GM19467 (cell line): Measurements from ENCODE around the gene WDR59.
"Not testable (repeated sequence)": the region's sequence is repeated elsewhere in the genome, so short reads cannot be mapped to it uniquely, and the experiment has no call there.

Experiments used
- ATAC-seq: cut with Tn5 transposase; IDR thresholded peaks from one replicate; pipeline ENCODE4 v1.9.1; 2021; ENCODE audit warnings: mild to moderate bottlenecking, moderate library complexity; ENCODE audit not compliant: unreplicated experiment

Gene WDR59, protein sequence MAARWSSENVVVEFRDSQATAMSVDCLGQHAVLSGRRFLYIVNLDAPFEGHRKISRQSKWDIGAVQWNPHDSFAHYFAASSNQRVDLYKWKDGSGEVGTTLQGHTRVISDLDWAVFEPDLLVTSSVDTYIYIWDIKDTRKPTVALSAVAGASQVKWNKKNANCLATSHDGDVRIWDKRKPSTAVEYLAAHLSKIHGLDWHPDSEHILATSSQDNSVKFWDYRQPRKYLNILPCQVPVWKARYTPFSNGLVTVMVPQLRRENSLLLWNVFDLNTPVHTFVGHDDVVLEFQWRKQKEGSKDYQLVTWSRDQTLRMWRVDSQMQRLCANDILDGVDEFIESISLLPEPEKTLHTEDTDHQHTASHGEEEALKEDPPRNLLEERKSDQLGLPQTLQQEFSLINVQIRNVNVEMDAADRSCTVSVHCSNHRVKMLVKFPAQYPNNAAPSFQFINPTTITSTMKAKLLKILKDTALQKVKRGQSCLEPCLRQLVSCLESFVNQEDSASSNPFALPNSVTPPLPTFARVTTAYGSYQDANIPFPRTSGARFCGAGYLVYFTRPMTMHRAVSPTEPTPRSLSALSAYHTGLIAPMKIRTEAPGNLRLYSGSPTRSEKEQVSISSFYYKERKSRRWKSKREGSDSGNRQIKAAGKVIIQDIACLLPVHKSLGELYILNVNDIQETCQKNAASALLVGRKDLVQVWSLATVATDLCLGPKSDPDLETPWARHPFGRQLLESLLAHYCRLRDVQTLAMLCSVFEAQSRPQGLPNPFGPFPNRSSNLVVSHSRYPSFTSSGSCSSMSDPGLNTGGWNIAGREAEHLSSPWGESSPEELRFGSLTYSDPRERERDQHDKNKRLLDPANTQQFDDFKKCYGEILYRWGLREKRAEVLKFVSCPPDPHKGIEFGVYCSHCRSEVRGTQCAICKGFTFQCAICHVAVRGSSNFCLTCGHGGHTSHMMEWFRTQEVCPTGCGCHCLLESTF

GRCh38 chr16:74984529-74985296, at the start of gene WDR59:
TSS of gene WDR59 (minus strand) at chr16:74985123. CDS start at chr16:74985017, 106 bp downstream.
- peak; percentile 100 for ATAC-seq

DNA sequence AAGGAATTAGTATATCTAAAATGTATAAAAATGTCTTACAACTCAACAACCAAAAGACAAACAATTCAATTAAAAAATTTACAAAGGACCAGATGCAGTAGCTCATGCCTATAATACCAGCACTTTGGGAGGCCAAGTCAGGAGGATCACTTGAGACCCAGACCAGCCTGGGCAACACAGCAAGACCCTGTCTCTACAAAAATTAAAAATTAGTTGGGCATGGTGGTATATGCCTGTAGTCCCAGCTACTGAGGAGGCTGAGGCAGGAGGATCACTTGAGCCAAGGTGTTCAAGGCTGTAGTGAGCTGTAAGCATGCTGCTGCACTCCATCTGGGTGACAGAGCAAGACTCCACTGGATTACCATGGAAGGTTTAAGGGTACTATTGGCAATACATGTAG, 47.7 kb upstream of the WDR59 start:
- ATAC-seq, result no peak

GRCh38 chr16:75029854-75030253, 44.9 kb upstream of the WDR59 start:
- ATAC-seq, result no peak

GRCh38 chr16:75028544-75029135, 43.7 kb upstream of the WDR59 start:
- ATAC-seq, result no peak

GRCh38 chr16:75027520-75028300, 42.8 kb upstream of the WDR59 start:
- ATAC-seq, result no peak

GRCh38 chr16:75026892-75027391, 42.0 kb upstream of the WDR59 start:
- ATAC-seq, result no peak

DNA sequence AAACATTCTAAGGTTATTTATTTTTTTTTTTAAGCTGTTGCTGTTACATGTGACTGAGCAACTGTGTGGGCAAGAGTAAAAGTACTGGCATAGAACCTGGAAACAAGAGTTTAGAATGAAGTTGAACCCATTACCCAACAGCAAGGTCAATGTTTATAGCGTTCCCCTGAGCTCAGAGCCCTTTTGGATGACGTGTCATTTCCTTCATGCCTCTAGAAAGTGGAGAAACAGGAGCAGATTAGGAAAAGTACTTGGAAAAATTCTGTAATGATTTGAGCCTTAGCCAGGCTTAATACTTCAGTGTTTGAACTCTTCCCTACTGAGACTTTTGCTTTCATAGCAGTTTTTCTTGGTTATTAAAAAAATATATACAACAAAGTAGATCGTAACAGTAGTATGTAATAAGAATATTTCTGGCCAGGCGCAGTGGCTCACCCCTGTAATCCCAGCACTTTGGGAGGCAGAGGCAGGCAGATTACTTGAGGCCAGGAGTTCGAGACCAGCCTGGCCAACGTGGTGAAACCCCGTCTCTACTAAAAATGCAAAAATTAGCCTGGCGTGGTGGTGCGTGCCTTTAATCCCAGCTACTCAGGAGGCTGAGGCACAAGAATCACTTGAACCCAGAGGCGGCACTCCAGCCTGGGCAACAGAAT, 41.4 kb upstream of the WDR59 start:
- not testable (repeated sequence) for ATAC-seq

GRCh38 chr16:75025761-75026160, 40.8 kb upstream of the WDR59 start:
- no peak for ATAC-seq

DNA sequence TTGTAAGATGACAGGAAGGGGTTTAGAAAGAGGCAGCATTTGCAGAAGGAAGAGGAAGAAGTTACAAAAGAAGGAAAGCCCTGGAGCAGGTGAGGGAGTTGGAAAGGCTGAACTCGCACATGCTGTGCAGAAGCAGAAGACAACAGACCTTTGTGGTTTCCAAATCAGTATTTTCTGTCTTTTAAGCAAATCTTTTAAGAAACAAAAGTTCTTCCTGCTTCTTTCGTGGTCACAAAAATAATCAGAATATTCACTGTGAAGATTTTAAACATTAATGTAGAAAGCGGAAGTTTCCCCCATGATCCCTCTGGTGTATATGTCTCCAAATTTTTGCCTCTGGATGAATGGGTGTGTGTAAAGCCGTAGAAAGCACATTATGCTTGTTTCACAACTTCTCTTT, 39.7 kb upstream of the WDR59 start:
- ATAC-seq, result no peak

- no peak for ATAC-seq
Measured at GRCh38 chr16:75024182-75024581, 39.3 kb upstream of the WDR59 start.

- ATAC-seq, result no peak
Measured at GRCh38 chr16:75023009-75023408, 38.1 kb upstream of the WDR59 start.

DNA sequence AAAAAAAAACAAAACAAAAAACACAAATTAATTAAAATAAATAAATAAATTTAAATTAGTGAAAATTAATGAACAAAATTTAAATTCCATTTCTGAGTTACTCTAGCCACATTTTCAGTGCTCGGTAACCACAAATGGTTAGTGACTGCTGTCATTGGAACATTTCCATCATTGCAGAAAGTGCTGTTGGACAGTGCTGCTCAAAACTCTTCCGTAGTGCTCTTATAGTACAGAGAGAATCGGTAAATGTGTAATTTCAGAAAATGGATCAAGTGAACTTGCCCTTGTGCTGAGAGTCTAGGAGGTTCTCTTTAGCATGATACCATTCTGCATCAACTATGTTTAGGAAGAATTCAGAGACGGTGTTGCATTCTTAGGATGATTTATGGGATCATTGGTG, 37.6 kb upstream of the WDR59 start:
- ATAC-seq, result no peak

GRCh38 chr16:75021410-75021809, 36.5 kb upstream of the WDR59 start:
- no peak for ATAC-seq

DNA sequence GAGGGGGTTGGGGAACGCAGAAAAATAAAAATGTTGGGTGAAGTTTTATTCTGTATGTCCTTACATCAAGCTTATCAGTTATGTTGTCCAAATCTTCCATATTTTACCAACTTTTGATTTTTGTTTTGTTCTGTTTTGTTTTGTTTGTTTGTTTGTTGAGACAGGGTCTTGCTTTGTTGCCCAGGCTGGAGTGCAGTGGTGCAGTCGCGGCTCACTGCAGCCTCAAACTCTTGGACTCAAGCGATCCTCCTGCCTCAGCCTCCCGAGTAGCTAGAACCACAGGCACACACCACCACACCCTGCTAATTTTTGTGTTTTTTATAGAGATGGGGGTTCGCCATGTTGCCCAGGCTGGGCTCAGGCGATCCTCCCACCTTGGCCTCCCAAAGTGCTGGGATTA, 34.7 kb upstream of the WDR59 start:
- no peak for ATAC-seq

GRCh38 chr16:75019007-75019406, 34.1 kb upstream of the WDR59 start:
- no peak for ATAC-seq

GRCh38 chr16:75017670-75018525, 33.0 kb upstream of the WDR59 start:
- no peak for ATAC-seq

DNA sequence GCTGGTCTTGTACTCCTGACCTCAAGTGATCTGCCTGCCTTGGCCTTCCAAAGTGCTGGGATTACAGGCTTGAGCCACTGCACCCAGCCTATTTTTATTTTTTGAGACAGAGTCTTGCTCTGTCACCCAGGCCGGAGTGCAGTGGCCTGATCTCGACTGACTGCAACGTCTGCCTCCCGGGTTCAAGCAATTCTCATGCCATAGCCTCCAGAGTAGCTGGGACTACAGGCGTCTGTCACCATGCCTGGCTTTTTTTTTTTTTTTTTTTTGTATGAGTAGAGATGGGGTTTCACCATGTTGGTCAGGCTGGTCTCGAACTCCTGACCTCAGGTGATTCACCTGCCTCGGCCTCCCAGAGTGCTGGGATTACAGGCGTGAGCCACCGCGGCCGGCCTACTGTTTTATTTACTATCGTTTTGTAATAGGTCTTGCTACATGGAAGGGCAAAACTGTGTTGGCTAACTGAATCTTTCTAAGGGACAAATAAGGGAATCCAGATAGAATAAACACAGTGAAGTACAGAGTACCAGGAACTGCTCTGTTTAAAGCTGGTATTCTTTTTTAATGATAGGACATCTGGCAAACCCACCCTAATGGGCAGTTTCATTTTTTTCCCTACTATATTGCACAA, 31.6 kb upstream of the WDR59 start:
- ATAC-seq, result not testable (repeated sequence)

- ATAC-seq, result no peak
Measured at GRCh38 chr16:75014318-75014717, 29.4 kb upstream of the WDR59 start.
